Skin of body (tissue), 3 donors: ENCODE measurements around the gene ZCRB1. TPM values are rescaled to one million over a fixed set of nuclear protein-coding genes. Genes with fewer than 3 reads are reported as not detected.

Source experiments
- DNase-seq: peaks from one replicate; lab custom pipeline; 2025; lab: John Stamatoyannopoulos, UW
- small RNA-seq: library from RNA; depleted of rRNA; stranded (forward); fragments of <200 nt; gene quantifications from one replicate; pipeline ENCODE3, GENCODE V24; 2014; ENCODE audit warnings: low replicate concordance
- total RNA-seq: library from RNA; depleted of rRNA; stranded (reverse); fragments of >200 nt; gene quantifications from one replicate; pipeline ENCODE4 v1.2.3, GENCODE V29; 2014

The ZCRB1 gene
- total RNA-seq, 1 donor from 2014 or later, result 13.4 TPM

DNA sequence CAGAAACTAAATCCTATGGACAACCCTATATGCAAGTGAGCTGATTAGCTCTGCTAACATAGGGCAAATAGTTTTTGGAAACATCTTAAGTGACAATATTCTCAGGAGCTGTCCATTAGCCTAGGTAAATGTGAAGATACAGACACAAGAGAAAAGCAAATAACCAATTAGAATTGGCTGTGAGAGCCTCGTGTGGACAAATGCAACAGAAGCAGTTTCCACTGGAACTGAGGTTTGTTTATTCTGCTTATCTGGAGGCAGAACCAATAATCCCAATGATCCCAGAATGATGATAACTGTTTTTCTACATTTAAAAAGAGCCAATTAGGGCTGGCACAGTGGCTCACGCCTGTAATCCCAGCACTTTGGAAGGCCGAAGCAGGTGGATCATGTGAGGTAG lies 44.6 kb downstream of the ZCRB1 start:
- DNase-seq, result no peak

DNA sequence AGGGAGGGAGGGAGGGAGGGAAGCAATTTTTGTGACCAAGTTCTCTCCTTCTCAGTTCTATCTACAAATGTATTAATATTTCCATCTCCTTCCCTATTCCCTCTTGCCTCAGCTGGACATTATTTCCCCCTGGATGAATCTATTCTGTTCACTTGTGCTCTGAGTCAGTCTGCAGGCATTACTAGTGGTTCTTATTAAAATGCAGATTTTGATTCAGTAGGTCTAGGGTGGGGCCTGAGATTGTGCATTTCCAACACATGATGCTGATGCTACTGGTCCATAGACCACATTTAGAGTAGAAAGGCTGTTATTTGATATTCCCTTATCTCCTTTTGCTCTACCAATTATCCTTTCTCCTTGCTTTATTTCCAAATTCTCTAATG lies 47.8 kb downstream of the ZCRB1 start:
- no peak for DNase-seq

DNA sequence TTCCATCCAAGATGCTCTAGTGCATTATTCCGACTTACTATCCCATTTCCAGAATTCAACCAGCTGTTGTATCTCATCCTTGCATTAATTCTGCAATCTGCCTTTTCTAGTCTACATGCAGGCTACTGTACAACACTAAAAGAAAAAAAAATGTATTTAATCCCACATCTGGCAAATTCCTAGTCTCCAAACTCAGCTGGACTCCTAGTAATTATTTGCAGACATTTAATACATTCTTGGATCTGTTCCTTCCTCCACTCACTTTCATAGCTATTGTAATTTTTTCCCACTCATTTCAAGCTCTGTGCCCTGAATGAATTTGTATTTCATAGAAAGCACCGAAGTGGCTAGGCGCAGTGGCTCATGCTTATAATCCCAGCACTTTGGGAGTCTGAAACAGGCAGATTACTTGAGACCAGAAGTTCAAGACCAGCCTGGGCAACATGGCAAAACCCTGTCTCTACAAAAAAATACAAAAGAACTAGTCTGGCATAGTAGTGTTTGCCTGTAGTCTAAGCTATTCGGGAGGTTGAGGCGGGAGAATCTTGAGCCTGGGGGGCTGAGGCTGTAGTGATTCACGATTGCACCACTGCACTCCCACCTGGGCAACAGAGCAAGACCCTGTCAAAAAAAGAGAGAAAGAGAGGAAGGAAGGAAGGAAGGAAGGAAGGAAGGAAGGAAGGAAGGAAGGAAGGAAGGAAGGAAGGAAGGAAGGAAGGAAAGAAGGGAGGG lies 48.3 kb downstream of the ZCRB1 start:
- peak; percentile 69 for DNase-seq

DNA sequence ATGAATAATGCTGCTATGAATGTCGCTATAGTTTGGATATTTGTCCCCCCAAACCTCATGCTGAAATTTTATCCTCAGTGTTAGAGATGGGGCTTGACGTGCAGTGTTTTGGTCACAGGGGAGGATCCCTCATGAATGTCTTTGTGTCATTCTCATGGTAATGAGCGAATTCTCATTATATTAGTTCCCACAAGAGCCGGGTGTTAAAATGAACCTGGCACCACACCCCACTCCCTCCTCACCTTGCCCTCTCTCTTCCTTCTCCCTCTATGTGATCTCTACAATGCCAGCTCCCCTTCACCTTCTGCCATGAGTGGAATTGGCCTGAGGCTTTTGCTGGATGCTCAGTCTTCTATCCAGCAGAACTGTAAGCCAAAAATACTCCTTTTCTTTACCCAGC lies 50.4 kb downstream of the ZCRB1 start:
- DNase-seq, result no peak

DNA sequence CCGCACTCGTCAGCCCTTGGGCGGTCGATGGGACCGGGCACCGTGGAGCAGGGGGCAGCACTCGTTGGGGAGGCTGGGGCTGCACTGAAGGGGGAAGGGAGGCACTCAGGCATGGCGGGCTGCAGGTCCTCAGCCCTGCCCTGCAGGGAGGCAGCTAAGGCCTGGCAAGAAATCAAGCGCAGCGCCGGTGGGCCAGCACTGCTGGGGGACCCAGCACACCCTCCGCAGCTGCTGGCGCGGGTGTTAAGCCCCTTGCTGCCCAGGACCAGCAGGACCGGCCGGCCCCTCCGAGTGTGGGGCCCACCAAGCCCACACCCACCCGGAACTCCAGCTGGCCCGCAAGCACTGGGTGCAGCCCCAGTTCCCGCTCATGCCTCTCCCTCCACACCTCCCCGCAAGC lies 52.2 kb downstream of the ZCRB1 start:
- no peak for DNase-seq

DNA sequence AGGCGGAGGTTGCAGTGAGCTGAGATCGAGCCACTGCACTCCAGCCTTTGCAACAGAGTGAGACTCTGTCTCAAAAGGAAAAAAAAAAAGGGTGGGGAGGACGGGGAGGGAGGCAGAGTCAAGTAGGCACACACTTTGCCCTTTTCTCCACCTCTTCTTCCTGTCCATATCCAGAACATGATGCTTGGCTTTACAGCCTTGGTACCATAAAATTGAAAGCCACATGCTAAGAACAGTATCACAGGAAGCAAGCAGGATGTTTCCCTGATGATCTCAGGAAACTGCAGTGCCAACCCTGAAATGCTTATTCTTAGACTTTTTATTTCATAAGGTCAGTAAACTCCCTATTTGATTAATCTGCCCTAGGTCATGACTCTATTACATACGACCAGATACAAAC lies 55.3 kb downstream of the ZCRB1 start:
- DNase-seq, result no peak

DNA sequence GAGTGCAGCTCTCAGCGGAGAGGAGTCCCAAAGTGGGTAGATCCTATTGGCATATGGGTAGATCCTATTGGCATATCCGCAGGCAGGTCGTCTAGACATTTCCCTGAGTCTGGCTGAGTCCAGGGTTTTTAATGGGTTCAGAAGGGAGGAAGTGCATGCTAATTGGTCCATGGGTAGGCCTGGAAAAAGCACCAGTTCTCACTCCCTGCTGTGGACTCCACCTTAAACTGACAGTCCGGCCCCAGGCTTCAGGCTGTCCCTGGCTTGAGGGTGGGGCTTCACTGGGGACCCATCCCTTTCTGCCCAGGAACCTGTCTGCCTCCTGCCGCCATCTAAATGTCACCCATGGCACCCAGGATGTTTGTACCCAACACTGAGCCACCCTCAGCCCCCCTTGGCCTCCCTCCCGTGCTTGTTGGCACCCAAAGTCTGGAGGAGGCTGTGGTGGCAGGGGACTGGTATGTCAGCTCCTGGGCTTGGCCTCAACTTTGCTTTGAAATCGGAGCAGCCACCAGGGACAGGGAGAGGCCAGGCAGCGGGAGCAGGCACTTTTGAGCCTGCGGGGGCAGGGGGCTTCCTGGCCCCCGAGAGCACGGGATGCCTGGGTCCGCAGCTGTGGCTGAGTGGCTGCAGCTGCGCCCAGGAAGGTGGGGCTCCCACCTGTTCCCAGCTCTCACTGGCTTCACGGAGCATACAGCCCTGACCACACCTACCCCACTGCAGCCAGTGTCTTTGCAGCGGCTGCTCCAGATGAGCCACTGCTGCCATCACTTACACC lies 58.3 kb downstream of the ZCRB1 start:
- DNase-seq, result no peak

DNA sequence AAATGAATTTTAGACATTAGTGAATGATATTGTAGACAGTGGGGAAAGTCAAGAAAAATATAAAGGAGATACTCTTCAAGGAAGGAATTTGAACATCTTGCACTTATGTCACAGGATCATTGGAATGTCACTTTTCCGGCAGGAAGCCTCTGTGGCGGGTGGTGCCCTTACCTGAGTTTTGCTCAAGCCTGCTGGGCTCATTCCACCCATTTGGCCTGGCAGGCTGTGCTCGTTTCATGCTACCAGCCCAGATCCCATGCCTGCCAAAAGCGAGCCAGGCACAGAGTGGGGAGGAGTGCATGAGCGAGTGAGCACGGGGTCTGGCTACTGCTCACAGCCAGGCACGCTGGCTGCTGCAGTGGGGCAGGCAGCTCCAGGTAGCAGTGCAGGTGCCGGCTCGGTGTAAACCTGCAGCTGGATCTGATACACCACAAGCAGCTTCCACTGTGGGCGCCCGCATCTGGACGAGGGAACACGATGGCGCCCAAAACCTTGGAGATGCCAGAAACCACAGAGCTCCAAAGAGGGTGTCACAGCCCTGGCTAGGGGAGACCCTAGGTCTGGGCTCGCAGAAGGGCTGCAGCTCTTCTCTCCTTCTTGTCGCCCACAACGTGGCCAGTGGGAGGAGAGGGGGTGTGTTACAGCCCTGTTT lies 59.2 kb downstream of the ZCRB1 start:
- no peak for DNase-seq

DNA sequence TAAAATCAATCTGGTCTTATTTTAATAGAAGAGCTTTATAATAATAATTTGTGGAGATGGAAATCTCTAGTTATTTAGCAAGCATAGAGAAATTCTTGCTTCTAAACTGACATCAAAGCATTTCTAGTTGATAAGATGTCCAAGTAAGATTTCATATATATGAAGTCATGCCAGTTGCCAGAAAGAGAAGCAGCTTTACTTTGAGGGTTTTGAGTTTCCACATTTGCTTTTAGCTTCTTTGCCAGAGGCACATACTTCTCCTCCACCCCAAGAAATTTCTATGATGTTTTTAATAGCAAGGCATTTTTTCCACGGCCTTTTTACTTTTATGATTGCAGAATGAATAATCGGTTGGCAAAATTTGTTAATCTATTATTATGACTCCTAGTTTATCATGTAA lies 63.6 kb downstream of the ZCRB1 start:
- DNase-seq, result no peak

Small RNA genes within 50 kb of the gene (small RNA-seq; reads per million reads assigned to genes)
- not detected for gene MIR7851
- gene RF00090, result not detected

Other genes starting within 250 kb of the ZCRB1 start
- gene GXYLT1, start 181.2 kb downstream of the ZCRB1 start, total RNA-seq, result 15.3 TPM
- gene YAF2, start 87.8 kb downstream of the ZCRB1 start, total RNA-seq, result 14.3 TPM
- gene PPHLN1, start 73 bp upstream of the ZCRB1 start, total RNA-seq, result 57.0 TPM